GM18508 (cell line): Measurements from ENCODE around the gene RIMBP2.

Source experiments
- ATAC-seq: cut with Tn5 transposase; IDR thresholded peaks from one replicate; pipeline ENCODE4 v1.9.1; 2021; ENCODE audit warnings: moderate number of reproducible peaks; ENCODE audit not compliant: insufficient read depth, unreplicated experiment

The RIMBP2 gene

DNA sequence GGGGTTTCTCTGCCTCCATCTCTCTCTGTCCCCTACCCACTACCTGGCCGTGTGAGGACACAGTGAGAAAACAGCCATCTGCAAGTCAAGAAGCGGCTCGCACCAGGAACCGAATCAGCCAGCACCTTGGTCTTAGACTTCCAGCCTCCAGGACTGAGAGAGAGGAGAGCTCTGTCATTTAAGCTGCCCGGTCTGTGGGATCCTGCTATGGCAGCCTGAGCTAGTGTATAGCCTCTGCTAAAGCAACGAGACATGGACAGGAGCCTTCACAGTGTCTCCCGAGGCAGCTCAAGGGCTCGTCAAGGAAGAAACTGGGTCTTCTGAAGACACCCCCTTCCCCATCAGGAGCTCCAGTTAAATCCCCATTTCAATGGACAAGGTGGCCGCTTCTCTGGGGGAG lies 192.9 kb downstream of the RIMBP2 start:
- no peak for ATAC-seq

DNA sequence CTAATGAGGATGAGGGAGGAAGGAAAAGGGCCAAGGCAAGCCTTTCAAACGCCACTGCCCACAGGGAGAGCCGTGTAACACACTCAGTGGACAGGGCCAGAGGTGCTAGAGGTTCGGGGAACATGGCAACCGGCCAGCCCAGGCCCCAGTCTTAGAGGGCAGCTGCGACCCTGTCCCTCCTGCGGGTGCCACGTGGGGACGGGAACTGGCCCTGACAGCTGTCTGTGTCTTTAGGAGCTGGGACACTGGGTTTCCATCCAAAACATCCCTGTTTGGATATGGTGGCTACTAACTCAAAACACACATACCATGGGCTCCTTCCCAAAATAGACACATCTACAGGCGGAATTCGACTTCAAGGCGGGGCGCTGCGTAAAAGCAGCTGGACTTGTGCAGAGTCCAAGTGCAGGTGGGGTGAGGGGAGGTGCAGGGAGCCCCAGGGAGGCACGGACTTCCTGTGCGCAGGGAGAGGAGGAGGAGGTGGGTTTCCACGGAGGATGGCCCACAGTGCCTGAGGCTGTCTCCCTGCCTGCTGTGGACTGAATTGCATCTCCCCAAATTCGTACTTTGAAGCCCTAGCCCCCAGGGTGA lies 193.8 kb downstream of the RIMBP2 start:
- ATAC-seq, result no peak

DNA sequence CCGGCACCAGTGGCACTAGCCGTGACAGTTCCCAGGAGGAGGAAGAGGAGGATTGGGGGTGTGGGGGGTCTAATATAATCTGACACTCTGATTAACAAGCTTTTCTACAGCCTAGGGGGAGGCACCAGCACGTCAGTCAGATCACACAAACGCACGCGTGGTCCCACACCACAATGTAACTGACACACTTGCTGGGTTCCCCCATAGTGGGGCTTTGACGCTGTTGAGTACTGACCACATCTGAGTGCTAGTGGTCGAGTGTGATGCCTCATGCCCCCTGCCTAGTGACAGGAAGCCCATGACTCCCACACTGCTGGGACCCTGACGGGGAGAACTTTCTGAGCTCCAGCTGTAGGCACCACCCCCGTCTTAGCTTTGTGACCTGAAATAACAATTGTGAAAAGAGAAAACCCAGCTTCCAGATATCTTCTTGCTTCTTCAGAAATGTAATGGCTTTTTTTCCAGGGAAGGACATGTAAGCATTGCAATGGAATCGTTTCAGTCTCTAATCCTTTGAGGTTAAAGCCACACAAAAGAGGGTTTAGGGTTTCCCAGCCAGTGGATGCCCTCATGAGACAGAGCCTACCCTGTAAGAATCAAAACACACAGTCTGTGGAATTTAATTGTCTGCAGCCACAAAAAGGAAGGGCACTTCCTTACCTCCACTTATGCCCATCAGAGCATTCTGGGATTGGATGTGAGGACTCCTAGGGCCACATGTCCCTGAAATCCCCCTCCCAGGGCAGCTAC lies 194.5 kb downstream of the RIMBP2 start:
- ATAC-seq, result no peak

DNA sequence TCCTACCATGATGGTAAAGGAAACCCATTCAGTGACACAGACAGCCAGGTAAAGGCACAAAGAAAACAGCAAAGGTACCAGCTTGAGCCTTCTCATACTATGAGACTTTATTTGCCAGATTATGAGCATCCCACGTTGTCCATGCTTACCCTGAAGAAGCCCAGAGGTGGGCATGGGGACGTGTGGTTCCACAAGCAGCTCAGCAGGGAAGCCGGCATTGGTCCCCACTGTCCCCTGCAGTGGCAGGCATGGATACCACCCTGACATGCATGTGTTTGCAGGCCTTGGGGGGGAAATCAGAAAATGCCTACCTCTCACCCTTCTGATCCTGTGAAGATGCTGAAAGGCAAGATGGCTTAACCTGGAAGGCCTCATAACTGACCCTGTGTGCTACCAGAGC lies 195.3 kb downstream of the RIMBP2 start:
- ATAC-seq, result no peak

DNA sequence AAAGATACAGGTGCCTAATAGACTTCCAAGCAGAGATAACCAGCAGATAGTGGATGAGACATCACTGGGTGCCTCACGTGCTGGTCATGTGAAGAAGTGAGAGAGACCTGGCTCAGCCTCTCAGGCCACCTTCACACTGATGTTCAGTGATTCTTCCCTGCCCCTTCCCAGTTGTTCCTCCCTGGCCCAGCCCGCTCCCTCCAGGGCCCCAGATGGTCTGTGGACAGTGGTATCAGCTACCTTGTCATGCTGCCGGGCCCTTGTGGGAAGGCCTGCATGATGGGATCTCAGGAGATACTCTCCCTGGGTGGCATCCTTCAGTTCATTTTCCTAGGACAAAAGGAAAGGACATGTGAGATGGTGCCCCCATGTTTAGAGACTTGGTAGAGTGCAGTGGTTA lies 198.5 kb downstream of the RIMBP2 start:
- no peak for ATAC-seq

DNA sequence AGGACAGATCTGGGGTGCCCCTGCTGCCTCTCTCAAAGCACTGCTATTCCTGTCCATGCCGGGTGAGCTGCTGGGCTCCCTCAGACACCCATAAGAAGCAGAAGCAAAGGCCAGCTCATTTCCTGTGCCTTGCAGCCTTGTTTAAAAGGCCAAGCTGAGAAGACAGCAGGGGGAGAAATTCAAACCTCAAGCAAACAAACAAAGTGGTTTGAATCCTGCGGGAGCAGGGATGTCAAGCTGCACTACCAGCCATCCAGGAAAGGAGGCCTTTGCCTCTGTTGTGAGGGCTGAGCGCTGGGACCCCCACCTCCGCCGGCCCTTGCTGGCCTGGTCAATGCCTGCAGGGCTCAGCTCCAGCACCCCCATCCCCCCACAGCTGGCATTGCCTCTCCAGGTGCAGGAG lies 201.9 kb downstream of the RIMBP2 start:
- ATAC-seq, result no peak

GRCh38 chr12:130513556-130513955 lies 202.5 kb downstream of the RIMBP2 start:
- ATAC-seq, result no peak

- no peak for ATAC-seq
Observed at GRCh38 chr12:130511285-130511684, 204.8 kb downstream of the RIMBP2 start.

DNA sequence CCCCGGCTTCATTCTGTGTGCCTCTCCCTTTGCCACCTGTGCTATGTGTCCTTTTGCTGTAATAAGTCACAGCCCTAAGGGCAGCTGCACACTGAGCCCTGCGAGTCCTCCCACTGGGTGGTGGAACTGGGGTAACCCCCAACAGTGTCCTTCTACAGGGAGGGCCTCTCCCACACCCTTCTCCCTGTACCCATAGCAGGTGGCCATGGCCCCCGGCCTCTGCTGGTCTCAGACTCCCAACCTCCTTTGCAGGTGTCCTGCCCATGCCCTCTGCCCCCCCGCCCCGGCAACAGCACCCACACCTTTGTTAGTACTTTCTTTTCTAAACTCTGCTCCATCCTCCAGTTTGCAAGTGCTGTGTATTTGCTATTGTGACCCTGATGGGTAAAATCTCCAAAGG lies 206.6 kb downstream of the RIMBP2 start:
- ATAC-seq, result no peak

DNA sequence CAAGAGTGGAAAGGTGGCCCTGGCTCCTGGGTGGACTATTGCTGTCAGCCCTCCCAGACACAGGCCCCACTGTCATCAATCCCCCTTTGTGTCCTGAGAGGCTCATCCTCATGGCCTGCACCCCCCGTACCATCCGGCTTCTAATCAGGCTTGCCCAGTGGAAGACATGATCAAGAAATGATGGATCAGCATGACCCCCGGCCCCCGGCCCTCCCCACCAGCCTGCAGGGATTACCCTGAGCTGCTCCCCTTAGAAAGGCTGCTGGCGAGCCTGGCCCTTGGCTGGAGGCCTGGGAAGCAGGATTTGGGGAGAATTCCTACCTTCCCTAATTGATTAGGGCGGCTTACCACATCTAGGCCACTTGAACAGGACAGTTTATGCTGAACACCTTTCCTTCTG lies 207.3 kb downstream of the RIMBP2 start:
- no peak for ATAC-seq

DNA sequence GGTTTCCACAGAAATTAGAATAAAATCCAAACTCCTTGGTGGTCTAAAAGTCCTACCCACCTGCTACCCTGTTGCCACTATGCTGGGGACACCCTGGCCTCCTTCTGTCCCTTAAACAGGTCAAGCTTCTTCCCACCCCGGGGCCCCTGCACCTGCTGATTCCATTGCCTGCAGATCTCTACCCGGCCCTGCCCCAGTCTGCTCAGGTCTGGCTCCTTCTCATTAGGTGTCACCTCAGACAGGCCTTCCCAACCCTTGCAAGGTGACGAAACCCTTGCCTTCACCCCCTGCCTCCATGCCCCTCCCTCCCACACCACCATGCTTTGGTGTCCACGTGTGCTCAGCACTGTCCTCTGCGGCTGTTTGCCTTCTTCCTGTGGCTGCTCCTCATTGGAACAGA lies 207.8 kb downstream of the RIMBP2 start:
- ATAC-seq, result no peak

- no peak for ATAC-seq
Observed at GRCh38 chr12:130506844-130507243, 209.3 kb downstream of the RIMBP2 start.

- no peak for ATAC-seq
Observed at GRCh38 chr12:130504840-130505175, 211.3 kb downstream of the RIMBP2 start.

DNA sequence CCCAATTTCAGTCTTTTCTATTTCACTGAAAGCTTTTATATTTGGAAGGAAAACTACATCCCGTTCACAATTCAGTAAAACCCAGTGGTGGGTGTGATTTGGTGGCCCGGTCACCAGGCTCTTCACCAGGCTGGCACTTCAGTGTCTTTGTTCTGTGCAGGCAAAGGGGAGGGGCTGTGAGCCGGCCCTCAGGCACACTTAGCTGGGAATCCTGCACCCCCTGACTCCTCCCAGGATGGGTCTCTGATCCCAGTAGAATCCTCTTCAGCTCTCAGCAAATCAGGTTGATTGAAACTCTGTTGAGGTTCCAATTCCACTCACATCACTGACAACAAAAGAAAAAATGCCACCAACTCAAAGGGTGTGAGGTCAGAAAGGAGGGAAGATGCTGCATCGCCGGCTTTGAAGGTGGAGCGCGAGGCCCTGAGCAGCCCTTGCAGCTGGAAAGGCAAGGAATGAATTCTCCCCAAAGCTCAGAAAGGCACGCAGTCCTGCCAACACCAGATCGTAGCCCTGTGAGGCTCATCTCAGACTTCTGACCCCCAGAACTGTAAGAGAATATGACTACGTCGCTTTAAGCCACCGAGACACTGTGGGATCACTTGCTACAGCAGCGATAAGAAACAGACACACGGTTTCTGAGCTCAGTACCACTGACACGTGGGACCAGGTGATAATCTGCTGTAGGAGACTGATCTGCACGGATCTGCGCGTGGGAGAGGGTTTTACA lies 211.8 kb downstream of the RIMBP2 start:
- no peak for ATAC-seq

DNA sequence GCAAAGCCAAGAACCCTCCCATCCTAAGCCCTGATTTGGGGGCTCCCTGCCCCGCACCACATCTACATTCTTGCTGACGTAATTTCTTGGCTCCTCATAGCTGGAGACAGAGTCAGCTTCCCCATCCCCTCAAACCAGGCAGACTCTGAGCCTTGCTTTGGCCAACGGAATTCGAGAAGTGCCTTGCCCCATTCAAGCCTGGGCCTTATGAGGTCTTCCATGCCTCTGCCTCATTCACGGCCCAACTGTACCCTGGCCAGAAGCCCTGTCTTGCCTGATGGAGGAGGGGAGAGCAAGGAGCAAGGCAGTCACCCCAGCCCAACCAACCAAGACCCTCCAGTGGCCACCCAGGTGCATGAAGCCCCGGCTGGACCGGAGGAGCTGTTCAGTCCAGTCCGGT lies 214.3 kb downstream of the RIMBP2 start:
- no peak for ATAC-seq

DNA sequence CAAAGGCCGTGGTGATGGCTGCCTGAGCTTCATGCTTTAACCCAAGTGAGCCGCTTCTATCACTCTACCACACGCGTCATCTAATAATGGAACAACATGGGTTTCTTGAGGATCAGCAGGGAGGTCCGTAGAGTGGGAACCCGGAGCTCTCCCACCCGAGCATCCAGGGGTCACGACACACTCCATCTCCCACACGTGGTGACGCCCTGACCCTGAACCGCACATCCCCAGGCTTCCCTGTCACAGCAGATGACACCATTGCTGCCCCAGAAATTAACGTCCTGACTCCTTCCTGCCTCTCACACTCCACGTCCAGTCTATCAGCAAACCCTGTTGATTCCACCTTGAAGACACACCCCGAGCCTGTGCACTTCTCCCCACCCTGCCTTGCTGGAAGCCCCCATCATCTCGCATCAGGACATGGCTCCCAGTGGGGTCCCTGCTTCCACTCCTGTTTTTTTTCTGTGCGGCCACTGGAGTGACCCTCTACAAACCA lies 215.2 kb downstream of the RIMBP2 start:
- no peak for ATAC-seq

GRCh38 chr12:130499474-130499873 lies 216.6 kb downstream of the RIMBP2 start:
- ATAC-seq, result no peak

- no peak for ATAC-seq
Observed at GRCh38 chr12:130498589-130499385, 217.3 kb downstream of the RIMBP2 start.

GRCh38 chr12:130497991-130498390 lies 218.1 kb downstream of the RIMBP2 start:
- no peak for ATAC-seq

GRCh38 chr12:130497321-130497720 lies 218.8 kb downstream of the RIMBP2 start:
- ATAC-seq, result no peak
